ENCODE results near the gene SEC14L5. TPM values are rescaled to one million over a fixed set of nuclear protein-coding genes. Genes with fewer than 3 reads are reported as not detected.
A peak's percentile ranks its signal among the peaks of the same experiment; 100 is the strongest.

SEC14L5 gene
- total and polyA plus RNA-seq, 8 donors, result 0.15 to 30.3 (median 0.38) TPM; not detected in 2

DNA sequence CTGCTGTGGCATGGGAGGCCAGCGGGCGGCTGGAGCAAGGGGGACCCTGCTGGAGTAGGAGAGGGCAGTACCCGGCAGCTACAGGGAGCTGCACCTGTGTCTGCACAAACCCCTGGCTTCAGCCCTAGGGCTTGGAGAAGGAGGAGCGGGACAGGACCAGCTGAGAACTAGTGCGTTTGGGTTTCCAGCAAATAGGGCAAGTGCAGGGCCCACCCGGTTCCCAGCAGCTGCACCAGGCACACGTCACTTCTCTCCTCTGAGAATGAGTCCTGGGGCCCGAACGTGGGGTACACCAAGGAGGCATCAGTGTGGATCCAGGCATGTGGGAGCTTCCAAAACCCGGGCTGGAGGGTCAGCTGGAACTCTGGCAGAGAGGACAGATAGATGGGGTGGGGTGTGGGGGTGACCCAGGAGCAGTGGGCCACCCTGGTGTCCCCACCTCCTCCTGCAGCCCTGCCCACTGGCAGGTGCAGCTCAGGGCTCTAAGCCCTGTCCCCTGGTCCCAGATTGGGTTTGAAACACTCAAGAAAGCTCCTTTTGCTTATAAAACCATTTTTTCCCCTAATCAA, 102.0 kb downstream of the SEC14L5 start:
- no peaks in the 10 kb centered on the region for H3K9me3 ChIP-seq
- intact Hi-C loops (cut with DNase I; ENCODE audit: low total_unique reads), result no loop called here
- no peak overlapping the region for H3K27ac ChIP-seq
- TF ChIP-seq, protein P1, sequence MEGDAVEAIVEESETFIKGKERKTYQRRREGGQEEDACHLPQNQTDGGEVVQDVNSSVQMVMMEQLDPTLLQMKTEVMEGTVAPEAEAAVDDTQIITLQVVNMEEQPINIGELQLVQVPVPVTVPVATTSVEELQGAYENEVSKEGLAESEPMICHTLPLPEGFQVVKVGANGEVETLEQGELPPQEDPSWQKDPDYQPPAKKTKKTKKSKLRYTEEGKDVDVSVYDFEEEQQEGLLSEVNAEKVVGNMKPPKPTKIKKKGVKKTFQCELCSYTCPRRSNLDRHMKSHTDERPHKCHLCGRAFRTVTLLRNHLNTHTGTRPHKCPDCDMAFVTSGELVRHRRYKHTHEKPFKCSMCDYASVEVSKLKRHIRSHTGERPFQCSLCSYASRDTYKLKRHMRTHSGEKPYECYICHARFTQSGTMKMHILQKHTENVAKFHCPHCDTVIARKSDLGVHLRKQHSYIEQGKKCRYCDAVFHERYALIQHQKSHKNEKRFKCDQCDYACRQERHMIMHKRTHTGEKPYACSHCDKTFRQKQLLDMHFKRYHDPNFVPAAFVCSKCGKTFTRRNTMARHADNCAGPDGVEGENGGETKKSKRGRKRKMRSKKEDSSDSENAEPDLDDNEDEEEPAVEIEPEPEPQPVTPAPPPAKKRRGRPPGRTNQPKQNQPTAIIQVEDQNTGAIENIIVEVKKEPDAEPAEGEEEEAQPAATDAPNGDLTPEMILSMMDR (IDR thresholded peaks at IDR 0.05), result no peak
- TF ChIP-seq POLR2AphosphoS5 (IDR thresholded peaks at IDR 0.05), result no peak
- no peak for TF ChIP-seq POLR2A (IDR thresholded peaks at IDR 0.05)
- TF ChIP-seq EP300 (IDR thresholded peaks at IDR 0.05), result no peak
- 84 to 94% (median 84%) methylated on average over 10 of the region's 10 CpGs for WGBS, 5 donors
- H3K4me1 ChIP-seq, result peaks cover 4 to 13% (median 11%) of the 10 kb centered on the region in 4 donors
- no peak for DNase-seq
- H3K36me3 ChIP-seq, result peaks cover 0 to 35% (median 24%) of the 10 kb centered on the region in 4 donors
- H3K4me3 ChIP-seq, result no peak overlapping the region
- no peaks in the 10 kb centered on the region for H3K27me3 ChIP-seq

DNA sequence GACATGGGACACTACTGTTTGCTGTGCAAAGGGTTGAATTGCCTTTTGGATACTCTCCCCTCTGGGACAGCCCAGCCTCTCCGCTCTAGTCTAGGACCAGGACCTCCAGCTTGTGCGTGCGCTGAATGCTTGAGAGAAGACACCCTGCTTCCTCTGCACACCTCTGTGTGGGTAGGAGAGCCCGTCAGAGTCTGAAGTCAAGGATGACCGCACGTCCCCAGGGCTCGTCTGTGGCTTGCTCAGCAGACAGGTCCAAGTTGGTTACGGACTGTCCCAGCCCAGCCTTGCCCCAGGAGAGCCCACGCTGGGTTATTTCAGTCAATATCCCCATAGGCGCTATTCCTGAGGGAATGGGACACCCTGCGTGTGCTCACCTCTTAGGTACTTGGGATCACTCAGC, 103.9 kb downstream of the SEC14L5 start:
- DNase-seq, result no peak
- H3K4me1 ChIP-seq, result peaks cover 12 to 24% (median 20%) of the 10 kb centered on the region in 4 donors
- TF ChIP-seq POLR2AphosphoS5 (IDR thresholded peaks at IDR 0.05), result no peak
- no peak for TF ChIP-seq EP300 (IDR thresholded peaks at IDR 0.05)
- no peak for TF ChIP-seq POLR2A (IDR thresholded peaks at IDR 0.05)
- TF ChIP-seq, protein P1 (IDR thresholded peaks at IDR 0.05), result no peak

GRCh38 chr16:5062790-5063765, 104.9 kb downstream of the SEC14L5 start:
- 69 to 74% (median 73%) methylated on average over 18 to 19 of the region's 19 CpGs for WGBS, 5 donors
- H3K4me1 ChIP-seq, result peaks cover 12 to 24% (median 20%) of the 10 kb centered on the region in 4 donors
- H3K36me3 ChIP-seq, result peaks cover 0 to 29% (median 16%) of the 10 kb centered on the region in 4 donors
- DNase-seq, result no peak
- intact Hi-C loops (cut with DNase I; ENCODE audit: low total_unique reads), result no loop called here
- H3K27me3 ChIP-seq, result no peaks in the 10 kb centered on the region
- H3K4me3 ChIP-seq, result no peak overlapping the region
- no peaks in the 10 kb centered on the region for H3K9me3 ChIP-seq
- no peak overlapping the region for H3K27ac ChIP-seq
- no peak for TF ChIP-seq POLR2A (IDR thresholded peaks at IDR 0.05)
- no peak for TF ChIP-seq EP300 (IDR thresholded peaks at IDR 0.05)
- TF ChIP-seq, protein P1 (IDR thresholded peaks at IDR 0.05), result no peak
- TF ChIP-seq POLR2AphosphoS5 (IDR thresholded peaks at IDR 0.05), result no peak

More for the DNA sequence above, 103.9 kb downstream of the SEC14L5 start:
- Histone ChIP-seq H3K27ac (no peak overlapping the region), H3K4me3 (no peak overlapping the region), H3K36me3 (peaks cover 0 to 30% (median 19%) of the 10 kb centered on the region in 4 donors), H3K27me3 (no peaks in the 10 kb centered on the region), H3K9me3 (no peaks in the 10 kb centered on the region)
- WGBS, 5 donors, result 78 to 97% (median 94%) methylated on average over 9 to 11 of the region's 11 CpGs
- intact Hi-C loops (cut with DNase I; ENCODE audit: low total_unique reads), result no loop called here

GRCh38 chr16:5064915-5065314, 106.8 kb downstream of the SEC14L5 start:
- WGBS, 5 donors, result 17 to 28% (median 21%) methylated on average over 2 to 7 of the region's 7 CpGs
- Histone ChIP-seq H3K27me3 (no peaks in the 10 kb centered on the region), H3K27ac (peak overlapping the region; percentile 41 to 73 (median 68)), H3K4me1 (peaks cover 12 to 24% (median 20%) of the 10 kb centered on the region in 4 donors), H3K9me3 (no peaks in the 10 kb centered on the region), H3K36me3 (peaks cover 0 to 16% (median 10%) of the 10 kb centered on the region in 4 donors), H3K4me3 (peak overlapping the region; percentile 25 to 39 (median 30))
- TF ChIP-seq, protein P1 (IDR thresholded peaks at IDR 0.05), result no peak
- TF ChIP-seq POLR2A (IDR thresholded peaks at IDR 0.05) (no peak), EP300 (IDR thresholded peaks at IDR 0.05) (no peak), POLR2AphosphoS5 (IDR thresholded peaks at IDR 0.05) (no peak)
- intact Hi-C loops (cut with DNase I; ENCODE audit: low total_unique reads), result no loop called here
- DNase-seq, result peak; percentile 82 to 90
